MM.1S (cell line): ENCODE results near the gene ECHDC3.

Experiments
- DNase-seq: peaks from one replicate; pipeline ENCODE4 v3.0.0-alpha.2; 2015
- H2AFZ ChIP-seq: fragments of 300-600 bp; sonication (generic); 2 replicates; pipeline ENCODE4 v1.6.0; 2016; ENCODE audit warnings: antibody characterized with exemption, low read length
- H3F3A ChIP-seq: fragments of 300-600 bp; sonication (generic); 2 replicates; pipeline ENCODE4 v1.6.1; 2016; ENCODE audit warnings: mild to moderate bottlenecking, antibody characterized with exemption, low read length, moderate library complexity, mixed read lengths; ENCODE audit not compliant: insufficient read depth
- H3K27ac ChIP-seq: fragments of 300-600 bp; sonication (generic); 2 replicates; pipeline ENCODE4 v1.5.1; 2016; ENCODE audit warnings: mild to moderate bottlenecking, low read length
- H3K27me3 ChIP-seq: fragments of 300-600 bp; sonication (generic); replicated peaks from 2 replicates; pipeline ENCODE4 v1.6.0; 2016; ENCODE audit warnings: low read length; ENCODE audit not compliant: insufficient read depth
- H3K36me3 ChIP-seq: fragments of 300-600 bp; sonication (generic); replicated peaks from 2 replicates; pipeline ENCODE4 v1.6.1; 2016; ENCODE audit warnings: mild to moderate bottlenecking, low read length, mixed read lengths; ENCODE audit not compliant: insufficient read depth
- H3K4me1 ChIP-seq: fragments of 300-600 bp; sonication (generic); 2 replicates; pipeline ENCODE4 v1.6.1; 2016; ENCODE audit warnings: low read length, mixed read lengths
- H3K4me2 ChIP-seq: fragments of 300-600 bp; sonication (generic); 2 replicates; pipeline ENCODE4 v1.6.0; 2016; ENCODE audit warnings: low read depth, low read length
- H3K4me3 ChIP-seq: fragments of 300-600 bp; sonication (generic); 2 replicates; pipeline ENCODE4 v1.5.1; 2016; ENCODE audit warnings: low read length, mixed read lengths
- H3K79me2 ChIP-seq: fragments of 300-600 bp; sonication (generic); 2 replicates; pipeline ENCODE4 v1.6.1; 2016; ENCODE audit warnings: mixed run types, low read length, mixed read lengths
- H3K9ac ChIP-seq: fragments of 300-600 bp; sonication (generic); 2 replicates; pipeline ENCODE4 v1.6.1; 2016; ENCODE audit warnings: low read length, mixed read lengths
- H3K9me2 ChIP-seq: fragments of 300-600 bp; sonication (generic); replicated peaks from 2 replicates; pipeline ENCODE4 v1.6.1; 2016; ENCODE audit warnings: mild to moderate bottlenecking, low read length, mixed read lengths; ENCODE audit not compliant: insufficient read depth
- H3K9me3 ChIP-seq: fragments of 300-600 bp; sonication (generic); replicated peaks from 2 replicates; pipeline ENCODE4 v1.6.1; 2016; ENCODE audit warnings: mild to moderate bottlenecking, low read length, mixed read lengths; ENCODE audit not compliant: insufficient read depth
- H4K20me1 ChIP-seq: fragments of 300-600 bp; sonication (generic); 2 replicates; pipeline ENCODE4 v1.6.1; 2016; ENCODE audit warnings: mild to moderate bottlenecking, low read length, moderate library complexity, mixed read lengths; ENCODE audit not compliant: insufficient read depth
- CTCF ChIP-seq: fragments of 300-600 bp; sonication (generic); IDR thresholded peaks from 2 replicates; pipeline ENCODE4 v1.5.1; 2016; ENCODE audit warnings: antibody characterized with exemption, low read length, mixed read lengths
- EZH2 ChIP-seq: fragments of 300-600 bp; sonication (generic); optimal IDR thresholded peaks from 2 replicates; pipeline ENCODE3; 2017; ENCODE audit warnings: low read depth, mild to moderate bottlenecking, antibody characterized with exemption, low read length, mixed read lengths
- EZH2phosphoT487 ChIP-seq: fragments of 300-600 bp; sonication (generic); IDR thresholded peaks from 2 replicates; pipeline ENCODE4 v1.6.1; 2018; ENCODE audit warnings: antibody characterized with exemption, low read length

The ECHDC3 gene

DNA sequence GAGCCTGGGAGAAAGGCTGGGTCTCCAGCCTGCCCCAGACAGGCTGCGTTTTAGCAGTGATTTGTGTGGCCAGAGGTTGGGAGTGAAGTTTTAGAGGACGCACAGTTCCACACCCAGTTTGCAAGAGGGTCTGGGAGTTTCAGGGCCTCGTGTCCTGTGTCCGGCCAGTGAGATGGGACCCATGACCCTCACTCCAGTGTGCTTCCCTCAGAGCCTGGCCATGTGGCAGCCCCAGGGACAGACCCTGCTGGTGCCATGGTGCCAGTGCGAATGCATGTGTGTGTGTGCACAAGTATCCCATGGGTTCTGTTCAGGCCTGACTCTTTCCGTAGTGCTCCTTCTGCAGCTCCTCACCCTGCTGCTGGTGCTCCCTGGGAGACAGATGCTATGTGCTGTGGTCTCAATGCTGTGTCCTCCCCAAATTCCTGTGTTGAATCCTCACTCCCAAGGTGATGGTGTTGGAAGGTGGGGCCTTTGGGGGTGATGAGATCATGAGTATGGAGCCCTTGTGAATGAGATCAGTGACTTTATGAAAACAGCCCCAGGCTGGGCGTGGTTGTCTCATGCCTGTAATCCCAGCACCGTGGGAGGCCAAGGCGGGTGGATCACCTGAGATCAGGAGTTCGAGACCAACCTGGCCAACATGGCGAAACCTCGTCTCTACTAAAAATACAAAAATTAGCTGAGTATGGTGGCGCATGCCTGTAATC is 16.5 kb downstream of the ECHDC3 start:
- no peaks in the 10 kb centered on the region for H3F3A ChIP-seq
- H2AFZ ChIP-seq = no peak overlapping the region
- TF ChIP-seq EZH2 = no peak
- no peak for DNase-seq
- H3K27me3 ChIP-seq = 0 out of 2 replicates have a peak, but pooled peaks cover 5% of the 10 kb centered on the region
- H3K9me2 ChIP-seq = no peaks in the 10 kb centered on the region
- H3K79me2 ChIP-seq = no peaks in the 10 kb centered on the region
- H3K4me3 ChIP-seq = no peak overlapping the region
- H3K4me2 ChIP-seq = no peak overlapping the region
- no peaks in the 10 kb centered on the region for H3K9me3 ChIP-seq
- no peaks in the 10 kb centered on the region for H3K36me3 ChIP-seq
- H3K27ac ChIP-seq = no peak overlapping the region
- no peaks in the 10 kb centered on the region for H3K4me1 ChIP-seq
- no peak overlapping the region for H3K9ac ChIP-seq
- H4K20me1 ChIP-seq = no peaks in the 10 kb centered on the region

GRCh38 chr10:11759347-11759746 is 17.2 kb downstream of the ECHDC3 start:
- Histone ChIP-seq H4K20me1 (no peaks in the 10 kb centered on the region), H3K9ac (no peak overlapping the region), H2AFZ (no peak overlapping the region), H3K4me3 (no peak overlapping the region), H3K79me2 (no peaks in the 10 kb centered on the region), H3F3A (no peaks in the 10 kb centered on the region), H3K9me3 (no peaks in the 10 kb centered on the region), H3K4me2 (no peak overlapping the region), H3K36me3 (no peaks in the 10 kb centered on the region), H3K9me2 (no peaks in the 10 kb centered on the region), H3K4me1 (no peaks in the 10 kb centered on the region), H3K27me3 (0 out of 2 replicates have a peak, but pooled peaks cover 5% of the 10 kb centered on the region), H3K27ac (no peak overlapping the region)
- no peak for DNase-seq
- no peak for TF ChIP-seq EZH2phosphoT487
- no peak for TF ChIP-seq CTCF
- TF ChIP-seq EZH2 = no peak

DNA sequence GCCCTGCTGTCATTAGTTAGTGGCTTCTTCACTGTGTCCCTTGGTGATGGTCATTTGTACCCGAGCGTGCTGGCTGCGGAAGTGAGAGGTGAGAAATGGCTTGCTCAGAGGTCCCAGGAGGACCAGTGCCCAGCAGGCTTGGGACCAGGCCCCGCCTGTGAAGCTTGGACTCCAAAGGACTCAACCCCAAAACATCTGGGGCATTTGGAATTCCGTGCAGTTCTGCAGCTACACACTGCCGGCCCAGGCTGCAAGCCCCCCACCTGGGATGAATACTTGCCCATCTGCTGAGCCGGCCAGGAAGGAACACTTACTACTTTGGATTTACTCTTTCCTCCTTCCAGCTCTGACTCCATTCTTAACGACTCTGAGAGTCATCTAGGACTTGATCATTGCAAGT is 18.0 kb downstream of the ECHDC3 start:
- Histone ChIP-seq H3K4me1 (no peaks in the 10 kb centered on the region), H3F3A (no peaks in the 10 kb centered on the region), H3K4me2 (no peak overlapping the region), H3K4me3 (no peak overlapping the region), H3K9me2 (no peaks in the 10 kb centered on the region), H3K79me2 (no peaks in the 10 kb centered on the region), H3K9ac (no peak overlapping the region), H3K27me3 (0 out of 2 replicates have a peak, but pooled peaks cover 5% of the 10 kb centered on the region), H3K27ac (no peak overlapping the region), H3K36me3 (no peaks in the 10 kb centered on the region), H4K20me1 (no peaks in the 10 kb centered on the region), H3K9me3 (no peaks in the 10 kb centered on the region), H2AFZ (no peak overlapping the region)
- TF ChIP-seq CTCF = no peak
- TF ChIP-seq EZH2phosphoT487 = no peak
- TF ChIP-seq EZH2 = no peak
- DNase-seq = no peak

DNA sequence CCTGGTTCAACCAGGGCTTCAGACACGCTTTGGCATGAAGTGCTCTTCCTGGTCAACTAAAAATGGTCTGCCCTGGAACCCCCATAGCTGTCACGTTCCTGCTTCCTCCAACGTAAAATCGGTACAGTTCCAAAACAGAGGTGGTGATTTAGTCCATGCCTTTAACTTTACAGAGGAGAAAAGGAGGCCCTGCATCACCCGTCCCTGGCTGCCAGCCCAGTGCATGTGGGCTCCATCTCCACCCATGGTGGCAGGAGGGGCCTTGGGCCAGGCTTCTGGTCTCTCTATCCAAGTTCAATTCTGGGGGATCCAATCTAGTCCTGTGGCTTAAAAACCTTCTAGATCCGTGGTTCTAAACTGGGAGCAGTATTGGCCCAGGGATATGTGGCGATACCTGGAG is 18.7 kb downstream of the ECHDC3 start:
- Histone ChIP-seq H3K9ac (no peak overlapping the region), H3K4me2 (no peak overlapping the region), H3F3A (no peaks in the 10 kb centered on the region), H3K27ac (no peak overlapping the region), H3K9me3 (no peaks in the 10 kb centered on the region), H3K4me3 (no peak overlapping the region), H4K20me1 (no peaks in the 10 kb centered on the region), H3K4me1 (no peaks in the 10 kb centered on the region), H3K79me2 (no peaks in the 10 kb centered on the region), H3K36me3 (no peaks in the 10 kb centered on the region), H3K9me2 (no peaks in the 10 kb centered on the region), H2AFZ (no peak overlapping the region), H3K27me3 (0 out of 2 replicates have a peak, but pooled peaks cover 5% of the 10 kb centered on the region)
- TF ChIP-seq CTCF = no peak
- TF ChIP-seq EZH2 = no peak
- TF ChIP-seq EZH2phosphoT487 = no peak
- DNase-seq = no peak
